OCI-LY1 (cell line): ENCODE results near the gene UCKL1.

ENCODE experiments used
- EZH2 ChIP-seq: fragments of 200-600 bp; sonication (generic), shearing (Covaris generic); IDR thresholded peaks from 2 replicates; pipeline ENCODE4 v1.8.0; 2017; ENCODE audit warnings: borderline replicate concordance, mixed run types, mild to moderate bottlenecking, antibody characterized with exemption, low read length, moderate library complexity, mixed read lengths
- TF ChIP-seq, protein P1 (sequence below): fragments of 200-600 bp; sonication (generic), shearing (Covaris generic); IDR thresholded peaks from 2 replicates; pipeline ENCODE4 v1.5.1; 2017; ENCODE audit warnings: mild to moderate bottlenecking, antibody characterized with exemption, low read length, moderate library complexity, mixed read lengths

DNA sequence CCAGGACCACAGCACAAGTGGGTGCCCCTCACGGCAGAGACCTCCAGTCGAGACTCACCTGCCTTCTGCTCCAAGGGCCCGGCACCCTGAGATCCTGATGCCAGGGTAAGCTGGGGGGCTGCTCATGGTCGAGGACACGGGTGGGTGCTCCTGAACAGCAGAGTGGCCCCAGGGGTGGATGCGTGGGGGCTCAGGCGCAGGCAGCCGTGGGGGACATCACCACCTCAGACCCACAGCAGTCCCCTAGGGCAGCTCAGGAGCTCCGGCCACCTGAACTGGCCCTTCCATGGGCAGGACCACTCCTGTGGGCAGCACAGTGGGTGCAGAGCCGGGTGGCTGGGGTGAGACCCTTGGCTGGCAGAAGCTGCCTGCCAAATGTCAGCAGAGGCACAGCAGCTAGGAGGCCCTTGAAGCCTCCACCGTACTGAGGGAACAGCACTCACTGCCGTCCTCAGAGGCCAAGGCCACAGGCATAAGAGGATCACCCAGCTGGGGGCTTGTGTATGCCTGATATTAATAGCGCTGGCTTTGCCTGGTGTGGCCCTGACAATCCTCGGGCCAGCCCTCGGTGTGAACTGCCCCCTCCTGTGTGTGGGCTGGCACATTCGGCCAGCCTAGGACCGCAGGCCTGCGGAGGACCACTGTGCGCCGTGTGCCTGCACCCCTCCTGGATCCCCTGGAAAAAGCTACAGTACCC is 5.4 kb downstream of the UCKL1 start:
- TF ChIP-seq, protein P1, sequence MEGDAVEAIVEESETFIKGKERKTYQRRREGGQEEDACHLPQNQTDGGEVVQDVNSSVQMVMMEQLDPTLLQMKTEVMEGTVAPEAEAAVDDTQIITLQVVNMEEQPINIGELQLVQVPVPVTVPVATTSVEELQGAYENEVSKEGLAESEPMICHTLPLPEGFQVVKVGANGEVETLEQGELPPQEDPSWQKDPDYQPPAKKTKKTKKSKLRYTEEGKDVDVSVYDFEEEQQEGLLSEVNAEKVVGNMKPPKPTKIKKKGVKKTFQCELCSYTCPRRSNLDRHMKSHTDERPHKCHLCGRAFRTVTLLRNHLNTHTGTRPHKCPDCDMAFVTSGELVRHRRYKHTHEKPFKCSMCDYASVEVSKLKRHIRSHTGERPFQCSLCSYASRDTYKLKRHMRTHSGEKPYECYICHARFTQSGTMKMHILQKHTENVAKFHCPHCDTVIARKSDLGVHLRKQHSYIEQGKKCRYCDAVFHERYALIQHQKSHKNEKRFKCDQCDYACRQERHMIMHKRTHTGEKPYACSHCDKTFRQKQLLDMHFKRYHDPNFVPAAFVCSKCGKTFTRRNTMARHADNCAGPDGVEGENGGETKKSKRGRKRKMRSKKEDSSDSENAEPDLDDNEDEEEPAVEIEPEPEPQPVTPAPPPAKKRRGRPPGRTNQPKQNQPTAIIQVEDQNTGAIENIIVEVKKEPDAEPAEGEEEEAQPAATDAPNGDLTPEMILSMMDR = no peak
- no peak for TF ChIP-seq EZH2
